Measurements from ENCODE around the gene DHX30.
A peak's percentile ranks its signal among the peaks of the same experiment; 100 is the strongest.
"Not testable (repeated sequence)": the region's sequence is repeated elsewhere in the genome, so short reads cannot be mapped to it uniquely, and the experiment has no call there.

DHX30 gene

GRCh38 chr3:47802734-47803479, at the start of gene DHX30:
TSS of gene DHX30 (plus strand) at chr3:47803138. CDS start at chr3:47810684, 7,546 bp downstream.
- peak; percentile 93 to 94 for ATAC-seq

GRCh38 chr3:47758261-47759025, 44.5 kb upstream of the DHX30 start:
- no peak for ATAC-seq

- ATAC-seq = not testable (repeated sequence)
These were observed 42.7 kb upstream of the DHX30 start for GRCh38 chr3:47760207-47760606.

- no peak for ATAC-seq
These were observed 41.9 kb upstream of the DHX30 start for GRCh38 chr3:47761046-47761445.

DNA sequence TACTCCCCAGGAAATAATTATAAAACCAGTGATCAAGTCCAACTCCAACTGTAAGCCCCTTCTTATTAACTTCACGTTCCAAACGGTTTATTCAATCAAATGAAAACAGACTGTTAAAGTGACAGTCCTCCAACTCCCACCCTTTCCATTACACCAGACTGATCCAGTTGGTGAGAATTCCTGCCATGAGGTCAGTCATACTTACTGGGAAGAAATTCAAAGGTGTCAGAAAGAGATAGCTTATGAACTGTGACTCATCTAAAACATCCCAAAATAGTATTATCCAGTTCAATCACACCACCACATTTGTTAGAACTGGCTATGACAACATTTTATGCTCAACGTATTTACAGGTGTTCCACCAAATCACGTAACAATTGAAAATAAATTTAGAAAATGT, 40.7 kb upstream of the DHX30 start:
- ATAC-seq = no peak

- ATAC-seq = no peak
These were observed 36.8 kb upstream of the DHX30 start for GRCh38 chr3:47766186-47766585.

DNA sequence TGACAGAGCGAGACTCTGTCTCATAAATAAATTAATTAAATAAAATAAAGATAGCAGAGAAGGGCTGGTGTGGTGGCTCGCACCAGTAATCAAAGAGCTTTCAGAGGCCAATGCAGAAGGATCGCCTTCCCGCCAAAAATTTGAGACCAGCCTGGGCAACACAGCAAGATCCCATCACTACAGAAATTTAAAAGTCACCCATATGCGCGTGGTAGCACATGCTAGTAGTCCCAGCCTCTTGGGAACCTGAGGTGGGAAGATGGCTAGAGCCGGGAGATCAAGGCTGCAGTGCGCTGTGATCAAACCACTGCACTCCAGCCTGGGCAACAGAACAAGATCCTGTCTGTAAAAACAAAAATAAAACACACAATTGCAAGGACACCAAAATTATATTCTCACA, 30.9 kb upstream of the DHX30 start:
- ATAC-seq = no peak

DNA sequence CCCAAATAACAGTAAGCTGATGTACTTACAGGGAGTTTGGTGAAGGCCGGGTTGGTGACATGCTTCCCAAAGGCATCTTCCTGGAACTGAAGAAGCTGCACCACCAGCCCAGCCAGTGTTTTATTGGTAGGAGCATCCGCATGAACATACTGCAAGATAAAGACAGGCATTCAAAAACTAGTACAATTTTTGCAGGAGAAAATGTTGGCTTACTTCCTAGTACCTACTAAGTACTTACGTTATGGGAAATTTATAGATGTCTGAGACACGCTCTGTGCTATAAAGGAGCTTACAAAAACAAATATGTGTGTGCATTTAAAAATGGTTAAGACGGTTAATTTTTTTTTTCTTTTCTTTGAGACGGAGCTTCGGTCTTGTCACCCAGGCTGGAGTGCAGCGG, 30.1 kb upstream of the DHX30 start:
- no peak for ATAC-seq

GRCh38 chr3:47778746-47779145, 24.2 kb upstream of the DHX30 start:
- no peak for ATAC-seq

- peak; percentile 39 to 50 for ATAC-seq
These were observed 21.9 kb upstream of the DHX30 start for GRCh38 chr3:47780741-47781684.

- peak; percentile 91 to 95 for ATAC-seq
These were observed 21.1 kb upstream of the DHX30 start, which contains the start of gene SMARCC1 for GRCh38 chr3:47781685-47782445. TSS of gene SMARCC1 (minus strand) at chr3:47781893. CDS start at chr3:47781797, 96 bp downstream.

GRCh38 chr3:47782446-47783308, 20.3 kb upstream of the DHX30 start:
- ATAC-seq = no peak

GRCh38 chr3:47783673-47784072, 19.3 kb upstream of the DHX30 start:
- no peak for ATAC-seq

- ATAC-seq = no peak
These were observed 11.6 kb upstream of the DHX30 start for GRCh38 chr3:47791193-47791855.

DNA sequence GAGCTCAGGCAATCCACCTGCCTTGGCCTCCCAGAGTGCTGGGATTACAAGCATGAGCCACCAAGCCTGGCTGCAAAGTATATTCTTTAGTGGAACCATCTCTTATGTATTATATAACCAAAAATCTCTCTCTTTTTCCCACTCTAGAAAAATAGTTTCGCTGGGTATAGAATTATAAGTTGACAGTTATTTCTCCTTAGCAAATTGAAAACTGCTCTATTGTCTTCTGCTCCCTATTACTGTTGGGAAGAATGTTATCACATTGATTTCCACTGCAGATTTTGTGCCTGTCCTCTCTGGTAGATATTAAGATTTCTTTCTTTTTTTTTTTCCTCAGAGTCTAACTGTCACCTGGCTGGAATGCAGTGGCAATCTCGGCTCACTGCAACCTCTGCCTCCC, 10.2 kb upstream of the DHX30 start:
- no peak for ATAC-seq

DNA sequence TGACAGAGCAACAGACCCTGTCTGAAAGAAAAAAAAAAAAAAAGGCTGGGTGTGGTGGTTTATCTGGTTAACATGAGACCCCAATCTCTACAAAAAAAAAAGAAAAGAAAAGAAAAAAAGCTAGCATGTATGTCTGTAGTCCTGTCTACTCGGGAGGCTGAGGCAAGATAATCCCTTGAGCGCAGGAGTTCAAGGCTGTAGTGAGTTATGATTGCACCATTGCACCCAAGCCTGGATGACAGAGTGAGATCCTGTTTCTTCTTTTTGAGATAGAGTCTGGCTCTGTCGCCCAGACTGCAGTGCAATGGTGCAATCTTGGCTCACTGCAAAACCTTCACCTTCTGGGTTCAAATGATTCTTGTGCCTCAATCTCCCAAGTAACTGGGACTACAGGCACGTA, 8.4 kb upstream of the DHX30 start:
- no peak for ATAC-seq

- ATAC-seq = no peak
These were observed 3.2 kb upstream of the DHX30 start for GRCh38 chr3:47799733-47800132.

DNA sequence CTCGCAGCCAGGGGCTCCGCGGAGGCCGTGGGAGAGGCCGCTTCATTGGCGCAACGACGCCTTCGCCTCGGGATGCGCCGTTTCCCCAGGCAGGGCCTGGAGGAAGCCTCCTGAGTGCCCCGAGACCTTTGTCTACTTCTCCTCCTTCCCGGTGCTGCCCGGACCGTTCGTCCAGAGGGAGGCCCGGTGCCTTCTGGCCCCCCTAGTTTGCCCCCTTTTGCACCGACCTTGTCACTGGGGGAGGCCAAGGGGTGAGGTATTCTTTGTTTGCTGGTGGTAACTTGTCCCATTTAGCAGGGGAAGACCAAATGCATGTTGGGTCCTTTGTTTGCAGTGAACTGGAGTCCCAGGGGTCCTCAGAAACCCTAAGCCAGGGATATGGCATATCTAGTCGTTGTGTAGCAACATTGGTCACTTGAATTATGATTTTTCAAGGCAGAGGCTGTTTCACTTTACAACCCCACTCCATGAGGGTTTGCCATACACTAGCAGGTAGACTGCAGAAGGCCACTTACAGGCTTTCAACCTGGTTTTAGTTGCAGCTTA, 615 bp downstream of the DHX30 start:
- ATAC-seq = no peak

GRCh38 chr3:47804577-47804976, 1.6 kb downstream of the DHX30 start:
- no peak for ATAC-seq

- no peak for ATAC-seq
These were observed 10.7 kb downstream of the DHX30 start for GRCh38 chr3:47813551-47814177.
